SK-N-SH (cell line): ENCODE results near the gene TRIL.

ENCODE experiments used
- CHD2 ChIP-seq: fragments of 150-350 bp; IDR thresholded peaks from 2 replicates; pipeline ENCODE4 v1.6.1; 2018; ENCODE audit warnings: low read length; ENCODE audit not compliant: partially characterized antibody
- CTCF ChIP-seq: fragments of 200-600 bp; sonication (generic); IDR thresholded peaks from 2 replicates; pipeline ENCODE4 v1.6.1; 2017; ENCODE audit warnings: antibody characterized with exemption, mild to moderate bottlenecking, moderate library complexity
- EP300 ChIP-seq, 2 experiments: IDR thresholded peaks; 2 replicates each; pipeline versions ENCODE4 v1.4.0 to v1.6.1; 2012; ENCODE audit warnings: borderline replicate concordance in 1 of 2, low read depth in 1 of 2, low read length in 1 of 2
- FOXJ3 ChIP-seq: sonication (generic); formaldehyde crosslinking; IDR thresholded peaks from 2 replicates; pipeline ENCODE4 v1.5.1; 2020; ENCODE audit warnings: mild to moderate bottlenecking, missing genetic modification reagents
- RFX5 ChIP-seq: IDR thresholded peaks from 2 replicates; pipeline ENCODE4 v1.6.1; 2012; ENCODE audit warnings: mild to moderate bottlenecking, improper control_type of control experiment, low read length

- TF ChIP-seq CTCF = no peak
- TF ChIP-seq EP300 (IDR thresholded peaks at IDR 0.05; ENCODE audit: borderline replicate concordance in 1 of 2, low read depth in 1 of 2, low read length in 1 of 2) = no peak
- TF ChIP-seq FOXJ3 (CRISPR knock-in tag) = no peak
- TF ChIP-seq CHD2 = no peak
- no peak for TF ChIP-seq RFX5
Observed at GRCh38 chr7:28986765-28987110, 28.6 kb upstream of the TRIL start.
